Measurements from ENCODE around the gene POP4.

- TF ChIP-seq CTCF (IDR thresholded peaks at IDR 0.05) (no peak), POLR2A (IDR thresholded peaks at IDR 0.05) (no peak), POLR2AphosphoS5 (IDR thresholded peaks at IDR 0.05) (no peak)
Measured at GRCh38 chr19:29577649-29577963, 28.5 kb upstream of the POP4 start.
